HepG2 (cell line): Measurements from ENCODE around the gene FRMPD2. TPM values are rescaled to one million over a fixed set of nuclear protein-coding genes. Genes with fewer than 3 reads are reported as not detected.

Source experiments
- ATAC-seq: fragments of 200-7000 bp; cut with Tn5 transposase; 3 replicates; pipeline ENCODE4 v1.9.1; 2020; ENCODE audit warnings: mild to moderate bottlenecking, moderate library complexity
- BruUV-seq: library from RNA; stranded (reverse); fragments of 400-500 nt; replicated peaks from 2 replicates; lab custom pipeline; 2021; lab: Mats Ljungman, UMichigan
- CTCF ChIA-PET: fragments of 300-600 bp; formaldehyde crosslinking; extraction: SDS; loops from one replicate; lab custom pipeline; 2021; ENCODE audit warnings: low total read pairs, inconsistent platforms, low intra/inter-chr PET ratio; lab: Yijun Ruan, JAX
- POLR2A ChIA-PET: fragments of 350-600 bp; sonication (Branson Sonifier 250); formaldehyde crosslinking; loops from one replicate; lab custom pipeline; 2020; ENCODE audit warnings: antibody characterized with exemption, inconsistent platforms; lab: Yijun Ruan, JAX
- DNase-seq: peaks from one replicate; pipeline ENCODE4 v3.0.0-alpha.2; 2015; ENCODE audit warnings: low spot score
- FAIRE-seq: peaks from 3 replicates; lab custom pipeline; 2011; peaks lifted over from hg19 to GRCh38; lab: Jason Lieb, UNC
- H2AFZ ChIP-seq: one replicate; pipeline ENCODE4 v1.6.1; 2011; ENCODE audit warnings: low read length, inconsistent platforms
- H3K27ac ChIP-seq: fragments of 300-600 bp; 3 replicates; pipeline ENCODE4 v1.8.0; 2011; ENCODE audit warnings: mixed run types, mild to moderate bottlenecking, mixed read lengths, low read length, inconsistent platforms; ENCODE audit not compliant: insufficient read depth; ENCODE audit errors: extremely low read length
- H3K27me3 ChIP-seq, 2 experiments: fragments of 200-600 bp in 1 of 2; 2 replicates in 1 of 2; 3 replicates in 1 of 2; pipeline versions ENCODE4 v1.6.0 to v1.8.0; 2011; ENCODE audit warnings: low read length in 2 of 2, mild to moderate bottlenecking in 2 of 2, moderate library complexity in 2 of 2, inconsistent platforms in 1 of 2; ENCODE audit not compliant: insufficient read depth in 2 of 2, control insufficient read depth in 1 of 2
- H3K36me3 ChIP-seq, 2 experiments: fragments of 200-600 bp in 1 of 2; replicated peaks in 1 of 2; 2 replicates in 1 of 2; 3 replicates in 1 of 2; pipeline versions ENCODE4 v1.5.1 to v1.8.0; 2011; ENCODE audit warnings: low read length in 2 of 2, inconsistent platforms in 1 of 2; ENCODE audit not compliant: insufficient read depth in 2 of 2, control insufficient read depth in 1 of 2
- H3K4me1 ChIP-seq: 2 replicates; pipeline ENCODE4 v1.5.1; 2012; ENCODE audit warnings: low read length, inconsistent platforms; ENCODE audit not compliant: insufficient read depth
- H3K4me2 ChIP-seq: 2 replicates; pipeline ENCODE4 v1.6.0; 2011; ENCODE audit warnings: low read depth, low read length, inconsistent platforms
- H3K4me3 ChIP-seq, 3 experiments: fragments of 200-600 bp in 1 of 3; sonication (generic), shearing (Covaris generic) in 1 of 3; replicated peaks in 1 of 3; 2 replicates each; pipeline ENCODE4 v1.5.1; 2011 to 2016; ENCODE audit warnings: low read length in 3 of 3, inconsistent platforms in 2 of 3, low read depth in 2 of 3, mild to moderate bottlenecking in 2 of 3, control low read depth in 1 of 3, mixed read lengths in 1 of 3; ENCODE audit not compliant: insufficient read depth in 1 of 3
- H3K79me2 ChIP-seq: one replicate; pipeline ENCODE4 v1.6.1; 2011; ENCODE audit warnings: low read length, inconsistent platforms; ENCODE audit not compliant: insufficient read depth
- H3K9ac ChIP-seq: 2 replicates; pipeline ENCODE4 v1.6.0; 2011; ENCODE audit warnings: mild to moderate bottlenecking, low read depth, low read length, inconsistent platforms; ENCODE audit not compliant: insufficient read depth
- H3K9me3 ChIP-seq: 2 replicates; pipeline ENCODE4 v1.5.1; 2012; ENCODE audit warnings: mild to moderate bottlenecking, low read length
- H4K20me1 ChIP-seq: 2 replicates; pipeline ENCODE4 v1.6.0; 2011; ENCODE audit warnings: inconsistent platforms, mild to moderate bottlenecking, low read length, moderate library complexity; ENCODE audit not compliant: insufficient read depth
- ARID3A ChIP-seq: IDR thresholded peaks from 2 replicates; pipeline ENCODE4 v1.6.1; 2012; ENCODE audit warnings: low read depth, low read length, improper control_type of control experiment
- FOXC1 ChIP-seq: sonication (generic); formaldehyde crosslinking; IDR thresholded peaks from 2 replicates; pipeline ENCODE4 v1.8.0; 2022; ENCODE audit warnings: mild to moderate bottlenecking, missing genetic modification reagents, borderline replicate concordance
- KDM2A ChIP-seq: sonication (generic); formaldehyde crosslinking; IDR thresholded peaks from 2 replicates; pipeline ENCODE4 v1.4.0; 2020; ENCODE audit warnings: low read depth, missing genetic modification reagents, borderline replicate concordance
- MXI1 ChIP-seq: IDR thresholded peaks from 3 replicates; pipeline ENCODE4 v1.6.1; 2012; ENCODE audit warnings: low read depth, low read length, inconsistent platforms, borderline replicate concordance
- NCOA1 ChIP-seq: sonication (generic); formaldehyde crosslinking; IDR thresholded peaks from 2 replicates; pipeline ENCODE4 v1.9.0; 2021; ENCODE audit warnings: missing genetic modification reagents
- TEF ChIP-seq: sonication (generic); formaldehyde crosslinking; IDR thresholded peaks from 2 replicates; pipeline ENCODE4 v1.5.0; 2020; ENCODE audit warnings: missing genetic modification reagents
- ZNF207 ChIP-seq: fragments of 450-650 bp; IDR thresholded peaks from 2 replicates; pipeline ENCODE4 v1.6.1; 2016; ENCODE audit warnings: antibody characterized with exemption, borderline replicate concordance
- ZNF350 ChIP-seq: sonication (generic); formaldehyde crosslinking; IDR thresholded peaks from 2 replicates; pipeline ENCODE4 v1.4.0; 2020; ENCODE audit warnings: mild to moderate bottlenecking, low read depth, missing genetic modification reagents, borderline replicate concordance
- WGBS: methylation state at CpG from one replicate; pipeline ENCODE4 v1.1.6; 2017; ENCODE audit warnings: low lambda C conversion rate; 5-methylcytosine and 5-hydroxymethylcytosine counted together
- in situ Hi-C: cut with HindIII; loops from 2 replicates; pipeline ENCODE4 v1.10.0; 2017; ENCODE audit warnings: low pct_unique_long_range_greater_than_20kb; ENCODE audit not compliant: extremely low pct_ligation_motif_present
- intact Hi-C: fragments of 100-400 bp; cut with micrococcal nuclease; formaldehyde crosslinking; loops from one replicate; pipeline ENCODE4 v1.10.0; 2022; ENCODE audit not compliant: unreplicated experiment
- polyA plus RNA-seq, 8 experiments: library from polyadenylated mRNA; depleted of rRNA in 3 of 8; stranded (reverse) in 7 of 8; unstranded in 1 of 8; fragments of >200 nt; fragmentation: Illumina TruSeq in 4 of 8; extraction: Trizol in 4 of 8; gene quantifications; 2 replicates each; pipeline versions ENCODE4 v1.2.1 to v1.2.3, GENCODE V29; 2011 to 2016; ENCODE audit warnings: low read depth in 4 of 8, missing spikeins in 1 of 8, mixed read lengths in 1 of 8; ENCODE audit not compliant: insufficient read depth in 1 of 8
- total RNA-seq, 5 experiments: library from RNA; depleted of rRNA; stranded (reverse); fragments of >200 nt; fragmentation: Illumina TruSeq; extraction: Trizol; gene quantifications; 2 replicates each; pipeline ENCODE4 v1.2.3, GENCODE V29; 2016; ENCODE audit warnings: low read depth in 1 of 5

FRMPD2 gene
- total and polyA plus RNA-seq, 2 of the 13 experiments (the other 11 are each of a cell fraction or from before 2014, with no cell fraction given): 0.45 to 1.3 TPM

GRCh38 chr10:48197236-48197899 lies 77.1 kb downstream of the FRMPD2 start:
- Histone ChIP-seq H3K27me3 (no peaks in the 10 kb centered on the region), H2AFZ (no peak overlapping the region), H3K36me3 (no peaks in the 10 kb centered on the region), H3K4me1 (peaks cover 14% of the 10 kb centered on the region), H3K79me2 (no peaks in the 10 kb centered on the region), H4K20me1 (no peaks in the 10 kb centered on the region), H3K27ac (no peak overlapping the region), H3K9ac (no peak overlapping the region), H3K9me3 (no peaks in the 10 kb centered on the region), H3K4me3 (no peak overlapping the region), H3K4me2 (no peak overlapping the region)
- POLR2A ChIA-PET: no interaction called here
- no peak for FAIRE-seq
- 37% methylated on average over 6 of the region's 6 CpGs for WGBS
- TF ChIP-seq ARID3A (no peak), FOXC1 (no peak), ZNF207 (no peak), ZNF350 (no peak), MXI1 (no peak), NCOA1 (CRISPR knock-in tag) (no peak), KDM2A (no peak), TEF (CRISPR knock-in tag) (no peak)
- no peak for DNase-seq
- CTCF ChIA-PET: no interaction called here
- no TSS peak for BruUV-seq
- ATAC-seq: no peak
- in situ Hi-C loops (no loop called here), intact Hi-C loops (no loop called here)
